HEK293T (cell line): Measurements from ENCODE around the gene SH3D19.

Experiments
- ELF4 ChIP-seq: fragments of 450-650 bp; IDR thresholded peaks from 2 replicates; pipeline ENCODE4 v1.6.1; 2017; ENCODE audit warnings: antibody characterized with exemption
- FOXA1 ChIP-seq: fragments of 450-650 bp; IDR thresholded peaks from 2 replicates; pipeline ENCODE4 v1.6.1; 2016; ENCODE audit warnings: mild to moderate bottlenecking
- SP1 ChIP-seq: fragments of 450-650 bp; IDR thresholded peaks from 2 replicates; pipeline ENCODE4 v1.6.1; 2017
- ZNF384 ChIP-seq: fragments of 450-650 bp; IDR thresholded peaks from 2 replicates; pipeline ENCODE4 v1.6.1; 2016

DNA sequence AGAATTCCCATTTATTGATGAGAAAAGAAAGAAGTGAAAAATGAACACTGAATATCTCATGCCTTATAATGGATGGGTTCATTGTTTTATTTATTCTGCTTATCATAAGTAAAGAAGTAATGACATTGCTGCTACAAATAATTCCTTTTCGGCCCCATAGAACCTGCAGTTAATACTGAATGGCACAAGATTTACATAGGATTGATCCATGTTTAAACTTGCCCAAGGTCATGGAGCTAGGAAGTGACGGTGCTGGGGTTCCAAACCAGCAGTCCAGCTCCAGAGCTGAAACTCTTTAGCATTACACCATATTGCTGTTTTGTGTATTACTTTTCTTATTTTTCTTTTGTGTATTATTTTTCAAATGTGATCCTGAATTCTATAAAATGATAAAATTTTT lies 78.7 kb downstream of the SH3D19 start:
- TF ChIP-seq ELF4 = no peak
- TF ChIP-seq SP1 = no peak
- no peak for TF ChIP-seq ZNF384
- no peak for TF ChIP-seq FOXA1
